ENCODE data around the gene PCMT1. TPM values are rescaled to one million over a fixed set of nuclear protein-coding genes. Genes with fewer than 3 reads are reported as not detected.

Gene PCMT1
- total and polyA plus RNA-seq, 9 of the 15 experiments (the other 6 are each of a cell fraction or from before 2014, with no cell fraction given): 217 to 541 (median 327) TPM

DNA sequence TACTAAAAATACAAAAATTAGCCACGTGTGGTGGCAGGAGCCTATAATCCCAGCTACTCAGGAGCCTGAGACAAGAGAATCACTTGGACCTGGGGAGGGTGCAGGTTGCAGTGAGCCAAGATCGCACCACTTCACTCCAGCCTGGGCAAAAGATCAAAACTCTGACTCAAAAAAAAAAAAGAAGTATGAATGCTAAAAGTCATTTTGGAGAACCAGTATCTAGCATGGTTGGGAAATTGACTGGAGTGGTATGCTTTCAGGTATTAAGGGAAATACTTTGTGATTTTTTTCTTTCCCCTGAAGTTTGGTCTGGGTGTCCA lies 30.1 kb downstream of the PCMT1 start:
- DNase-seq (ENCODE audit: extremely low read depth in 1 of 4, low spot score in 3 of 4): no peak
- no peaks in the 10 kb centered on the region for H3K9me3 ChIP-seq (replicated peaks; ENCODE audit: control insufficient read depth, insufficient read depth, low read depth, low read length)
- FAIRE-seq: no peak
- no peak overlapping the region for H3K4me2 ChIP-seq (ENCODE audit: insufficient read depth, low read length)
- ChIA-PET POLR2A (interaction anchor here (1.2 kb wide), 1 partner anchor 9 kb away, joined by 4 read pairs; no protein-coding TSS in a partner anchor), CTCF (ENCODE audit: low intra/inter-chr PET ratio) (no interaction called here)
- H3K79me2 ChIP-seq (ENCODE audit: control insufficient read depth, insufficient read depth, low read length): peaks cover 58% of the 10 kb centered on the region; the same call in 2 of the 3 replicates
- H3K9ac ChIP-seq (ENCODE audit: insufficient read depth in 1 of 2, low read depth in 2 of 2, low read length in 2 of 2): no peak overlapping the region
- H2AFZ ChIP-seq (ENCODE audit: low read depth, low read length): no peak overlapping the region
- H3K9me1 ChIP-seq (ENCODE audit: control insufficient read depth, insufficient read depth, low read length): no peaks in the 10 kb centered on the region
- no peaks in the 10 kb centered on the region for H4K20me1 ChIP-seq (replicated peaks; ENCODE audit: control insufficient read depth, insufficient read depth, low read length)
- peaks cover 87% of the 10 kb centered on the region for H3K36me3 ChIP-seq (ENCODE audit: control insufficient read depth, insufficient read depth, low read length)
- no peaks in the 10 kb centered on the region for H3K4me1 ChIP-seq (replicated peaks in 1 of 2; ENCODE audit: control insufficient read depth in 2 of 2, insufficient read depth in 2 of 2, low read length in 2 of 2)
- BruUV-seq (replicated peaks): no TSS peak
- ATAC-seq: no peak
- in situ Hi-C loops (cut with MboI): no loop called here
- no peak overlapping the region for H3K4me3 ChIP-seq
- no peaks in the 10 kb centered on the region for H3K27me3 ChIP-seq (ENCODE audit: control insufficient read depth in 2 of 2, insufficient read depth in 2 of 2, low read length in 2 of 2)
- intact Hi-C loops (cut with micrococcal nuclease): no loop called here
- TF ChIP-seq MEIS2 (IDR thresholded peaks at IDR 0.05; ENCODE audit: partially characterized antibody) (no peak), YBX1 (IDR thresholded peaks at IDR 0.05) (no peak), ZKSCAN3 (CRISPR knock-in tag; IDR thresholded peaks at IDR 0.05) (no peak), TRIM24 (IDR thresholded peaks at IDR 0.05) (no peak)
- TF ChIP-seq, protein P1, sequence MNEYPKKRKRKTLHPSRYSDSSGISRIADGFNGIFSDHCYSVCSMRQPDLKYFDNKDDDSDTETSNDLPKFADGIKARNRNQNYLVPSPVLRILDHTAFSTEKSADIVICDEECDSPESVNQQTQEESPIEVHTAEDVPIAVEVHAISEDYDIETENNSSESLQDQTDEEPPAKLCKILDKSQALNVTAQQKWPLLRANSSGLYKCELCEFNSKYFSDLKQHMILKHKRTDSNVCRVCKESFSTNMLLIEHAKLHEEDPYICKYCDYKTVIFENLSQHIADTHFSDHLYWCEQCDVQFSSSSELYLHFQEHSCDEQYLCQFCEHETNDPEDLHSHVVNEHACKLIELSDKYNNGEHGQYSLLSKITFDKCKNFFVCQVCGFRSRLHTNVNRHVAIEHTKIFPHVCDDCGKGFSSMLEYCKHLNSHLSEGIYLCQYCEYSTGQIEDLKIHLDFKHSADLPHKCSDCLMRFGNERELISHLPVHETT (CRISPR knock-in tag; conservative IDR thresholded peaks at IDR 0.05 in 1 of 2, IDR thresholded peaks at IDR 0.05 in 1 of 2): no peak
- 79% methylated on average over 2 of the region's 2 CpGs for WGBS (ENCODE audit: insufficient coverage, low coverage, missing lambda C conversion rate)
- no peak overlapping the region for H3K27ac ChIP-seq (ENCODE audit: extremely low read depth, low read depth, low read length)

DNA sequence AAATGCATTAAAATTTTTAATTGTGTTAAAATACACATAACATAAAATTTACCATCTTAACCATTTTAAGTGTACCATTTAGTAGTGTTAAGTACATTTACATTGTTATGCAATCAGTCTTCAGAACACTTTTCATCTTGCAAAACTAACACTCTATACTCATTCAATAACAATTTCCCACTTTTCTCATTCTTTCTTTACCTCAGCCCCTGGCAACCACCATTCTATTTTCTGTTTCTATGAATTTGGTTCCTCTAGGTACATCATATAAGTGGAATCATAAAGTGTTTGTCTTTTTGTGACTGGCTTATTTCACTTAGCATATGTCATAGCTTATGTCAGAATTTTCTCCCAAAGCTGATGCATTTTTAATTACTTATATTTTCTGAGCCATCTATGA lies 32.2 kb downstream of the PCMT1 start:
- DNase-seq (ENCODE audit: extremely low read depth in 1 of 4, low spot score in 3 of 4) (no peak), FAIRE-seq (no peak), ATAC-seq (no peak)
- intact Hi-C loops (cut with micrococcal nuclease) (no loop called here), in situ Hi-C loops (cut with MboI) (no loop called here)
- TF ChIP-seq CEBPG (CRISPR knock-in tag; IDR thresholded peaks at IDR 0.05) (no peak), CEBPG (tag; conservative IDR thresholded peaks at IDR 0.05 in 1 of 2, IDR thresholded peaks at IDR 0.05 in 1 of 2) (0 out of 4 replicates have a peak, but pooled peaks of 1 of the 2 experiments have one; percentile 27)
- TF ChIP-seq, protein P2, sequence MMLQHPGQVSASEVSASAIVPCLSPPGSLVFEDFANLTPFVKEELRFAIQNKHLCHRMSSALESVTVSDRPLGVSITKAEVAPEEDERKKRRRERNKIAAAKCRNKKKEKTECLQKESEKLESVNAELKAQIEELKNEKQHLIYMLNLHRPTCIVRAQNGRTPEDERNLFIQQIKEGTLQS (IDR thresholded peaks at IDR 0.05): no peak
- TF ChIP-seq, protein P2 (CRISPR knock-in tag; conservative IDR thresholded peaks at IDR 0.05): no peak
- no peak overlapping the region for H3K4me2 ChIP-seq (ENCODE audit: insufficient read depth, low read length)
- no peaks in the 10 kb centered on the region for H3K9me1 ChIP-seq (ENCODE audit: control insufficient read depth, insufficient read depth, low read length)
- H3K9me3 ChIP-seq (replicated peaks; ENCODE audit: control insufficient read depth, insufficient read depth, low read depth, low read length): no peaks in the 10 kb centered on the region
- H4K20me1 ChIP-seq (replicated peaks; ENCODE audit: control insufficient read depth, insufficient read depth, low read length): no peaks in the 10 kb centered on the region
- H3K9ac ChIP-seq (ENCODE audit: insufficient read depth in 1 of 2, low read depth in 2 of 2, low read length in 2 of 2): no peak overlapping the region
- H3K36me3 ChIP-seq (ENCODE audit: control insufficient read depth, insufficient read depth, low read length): peaks cover 69% of the 10 kb centered on the region
- H3K27me3 ChIP-seq (ENCODE audit: control insufficient read depth in 2 of 2, insufficient read depth in 2 of 2, low read length in 2 of 2): no peaks in the 10 kb centered on the region
- BruUV-seq (replicated peaks): no TSS peak
- CTCF ChIA-PET (ENCODE audit: low intra/inter-chr PET ratio): no interaction called here
- H3K79me2 ChIP-seq (ENCODE audit: control insufficient read depth, insufficient read depth, low read length): peaks cover 49% of the 10 kb centered on the region; the same call in 2 of the 3 replicates
- H3K27ac ChIP-seq (ENCODE audit: extremely low read depth, low read depth, low read length): no peak overlapping the region
- POLR2A ChIA-PET: no interaction called here
- no peak overlapping the region for H2AFZ ChIP-seq (ENCODE audit: low read depth, low read length)
- H3K4me1 ChIP-seq (replicated peaks in 1 of 2; ENCODE audit: control insufficient read depth in 2 of 2, insufficient read depth in 2 of 2, low read length in 2 of 2): no peaks in the 10 kb centered on the region
- no peak overlapping the region for H3K4me3 ChIP-seq
